A549 treated with CORT108297 at 1 μM for 4 hours (cell line): ENCODE data around the gene KCNJ8. TPM values are rescaled to one million over a fixed set of nuclear protein-coding genes. Genes with fewer than 3 reads are reported as not detected.

Experiments used
- total RNA-seq: library from RNA; stranded (reverse); fragments of 200-300 nt; extraction: Qiagen RNA extraction; gene quantifications from 5 replicates; pipeline ENCODE4 v1.2.3, GENCODE V29; 2022

The KCNJ8 gene
- 0.29 to 0.57 TPM (median 0.30 TPM) in 5 replicates for total RNA-seq

DNA sequence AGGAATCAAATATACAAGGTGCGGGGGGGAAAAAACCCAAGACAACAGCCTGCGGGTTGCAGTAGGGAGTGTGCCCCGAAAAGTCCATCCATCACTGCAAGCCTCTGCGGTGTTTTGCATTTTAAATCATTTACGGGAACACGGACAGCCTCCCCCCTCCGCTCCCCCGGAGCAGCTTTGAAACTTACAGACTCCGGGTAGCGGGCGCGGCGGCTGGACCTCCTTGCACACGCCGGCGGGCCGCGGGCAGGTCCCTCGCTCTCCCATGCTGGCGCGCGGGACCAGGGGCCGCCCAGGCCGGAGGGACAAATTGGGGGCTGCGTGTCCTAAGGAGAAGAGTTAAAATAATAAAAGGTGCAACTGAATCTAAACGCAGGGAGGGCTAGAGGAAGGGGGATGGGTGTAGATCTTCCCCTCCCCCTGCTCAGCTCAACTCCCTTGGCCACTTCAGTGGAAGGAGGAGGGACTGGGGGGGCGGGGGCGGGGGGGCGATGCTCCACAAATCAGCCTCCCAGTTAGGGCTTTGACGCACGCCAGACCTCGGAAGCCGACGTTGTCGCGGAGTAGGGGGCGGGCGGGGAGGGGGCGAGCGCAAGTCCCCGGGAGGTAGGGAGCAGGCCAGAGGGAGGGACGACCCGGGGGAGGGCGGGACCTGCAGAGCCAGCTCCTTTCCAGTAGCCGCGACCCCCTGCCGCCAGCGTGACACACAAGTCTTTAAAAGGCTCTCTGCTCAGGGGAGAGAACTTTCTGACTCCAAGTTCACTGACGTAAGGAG, at the start of gene KCNJ8:
Gene KCNJ8, minus strand, starts transcription at position 349 of the 775 bp plus-strand sequence. CDS start 1,090 bp downstream, outside the sequence.

Other genes starting within 250 kb of the KCNJ8 start
- 1.9 to 2.9 TPM (median 2.5 TPM) in 5 replicates for gene SPX, start 248.4 kb downstream of the KCNJ8 start, total RNA-seq
- gene GYS2, start 169.9 kb downstream of the KCNJ8 start, total RNA-seq = 0.07 TPM in 1 of 5 replicates, not detected in the others
- 1,435 to 1,672 TPM (median 1,504 TPM) in 5 replicates for gene LDHB, start 116.9 kb downstream of the KCNJ8 start, total RNA-seq
- gene ABCC9, start 166.7 kb upstream of the KCNJ8 start, total RNA-seq = 0.01 to 0.02 TPM in 2 of 5 replicates, not detected in the others